Hepatocyte (in vitro differentiated cells): Measurements from ENCODE around the gene SNPH.

Experiments used
- EZH2phosphoT487 ChIP-seq: fragments of 200-600 bp; sonication (generic); IDR thresholded peaks from one replicate; pipeline ENCODE4 v1.6.1; 2018; ENCODE audit warnings: antibody characterized with exemption, mild to moderate bottlenecking, low read depth, moderate library complexity; ENCODE audit not compliant: unreplicated experiment, severe bottlenecking
- TF ChIP-seq, protein P1 (sequence below): fragments of 200-600 bp; sonication (generic); IDR thresholded peaks from 2 replicates; pipeline ENCODE4 v1.5.1; 2016; ENCODE audit warnings: antibody characterized with exemption, mild to moderate bottlenecking; ENCODE audit not compliant: poor library complexity

DNA sequence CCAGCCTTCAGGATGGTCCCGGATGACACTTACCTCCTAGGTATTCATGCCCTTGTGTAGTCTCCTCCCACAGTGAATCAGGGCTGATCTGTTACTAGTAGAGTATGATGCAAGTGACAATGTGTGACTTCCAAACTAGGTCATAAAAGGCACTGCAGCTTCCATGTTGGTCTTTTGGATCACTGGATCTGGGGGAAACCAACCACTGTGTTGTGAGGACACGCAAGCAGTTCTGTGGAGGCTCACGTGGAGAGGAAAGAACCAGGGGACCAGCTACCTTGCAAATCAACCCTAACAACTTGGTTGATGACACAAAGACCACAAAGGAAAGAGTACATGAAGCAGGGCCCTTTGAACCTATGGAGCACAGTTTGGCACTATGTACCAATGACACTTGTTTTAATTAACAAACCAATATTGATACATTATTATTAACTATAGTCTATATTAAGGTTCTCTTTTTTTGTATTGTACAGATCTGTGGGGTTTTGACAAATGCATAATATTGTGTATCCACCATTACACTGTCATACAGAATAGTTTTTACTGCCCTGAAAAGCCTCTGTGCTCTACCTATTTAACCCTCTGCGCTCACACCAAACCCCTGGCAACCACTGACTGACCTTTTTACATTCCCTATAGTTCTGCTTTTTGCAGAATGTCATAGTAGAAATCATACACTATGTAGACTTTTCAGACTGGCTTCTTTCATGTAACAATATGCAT, 79.1 kb downstream of the SNPH start:
- TF ChIP-seq, protein P1, sequence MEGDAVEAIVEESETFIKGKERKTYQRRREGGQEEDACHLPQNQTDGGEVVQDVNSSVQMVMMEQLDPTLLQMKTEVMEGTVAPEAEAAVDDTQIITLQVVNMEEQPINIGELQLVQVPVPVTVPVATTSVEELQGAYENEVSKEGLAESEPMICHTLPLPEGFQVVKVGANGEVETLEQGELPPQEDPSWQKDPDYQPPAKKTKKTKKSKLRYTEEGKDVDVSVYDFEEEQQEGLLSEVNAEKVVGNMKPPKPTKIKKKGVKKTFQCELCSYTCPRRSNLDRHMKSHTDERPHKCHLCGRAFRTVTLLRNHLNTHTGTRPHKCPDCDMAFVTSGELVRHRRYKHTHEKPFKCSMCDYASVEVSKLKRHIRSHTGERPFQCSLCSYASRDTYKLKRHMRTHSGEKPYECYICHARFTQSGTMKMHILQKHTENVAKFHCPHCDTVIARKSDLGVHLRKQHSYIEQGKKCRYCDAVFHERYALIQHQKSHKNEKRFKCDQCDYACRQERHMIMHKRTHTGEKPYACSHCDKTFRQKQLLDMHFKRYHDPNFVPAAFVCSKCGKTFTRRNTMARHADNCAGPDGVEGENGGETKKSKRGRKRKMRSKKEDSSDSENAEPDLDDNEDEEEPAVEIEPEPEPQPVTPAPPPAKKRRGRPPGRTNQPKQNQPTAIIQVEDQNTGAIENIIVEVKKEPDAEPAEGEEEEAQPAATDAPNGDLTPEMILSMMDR = no peak
- no peak for TF ChIP-seq EZH2phosphoT487
